Uterus (tissue), 2 donors: ENCODE data around the gene RAP1GAP.

Experiments
- CTCF ChIP-seq, 4 experiments: fragments of 200-600 bp in 2 of 4; fragments of 450-650 bp in 2 of 4; sonication (generic) in 2 of 4; IDR thresholded peaks; one replicate each; pipeline ENCODE4 v1.5.1; 2016 to 2019; ENCODE audit warnings: antibody characterized with exemption in 4 of 4, mild to moderate bottlenecking in 2 of 4, moderate library complexity in 1 of 4
- POLR2A ChIP-seq, 2 donors: fragments of 450-650 bp; IDR thresholded peaks; one replicate each; pipeline ENCODE4 v1.6.1; 2016; ENCODE audit warnings: antibody characterized with exemption in 2 of 2, mild to moderate bottlenecking in 1 of 2, moderate library complexity in 1 of 2

GRCh38 chr1:21640653-21641052 is 28.5 kb downstream of the RAP1GAP start:
- TF ChIP-seq CTCF (IDR thresholded peaks at IDR 0.05) (no peak), POLR2A (IDR thresholded peaks at IDR 0.05) (no peak)
